ENCODE results near the gene FAM171A1.

Gene FAM171A1

GRCh38 chr10:15387021-15387420 lies 15.9 kb upstream of the FAM171A1 start:
- TF ChIP-seq CTCF (IDR thresholded peaks at IDR 0.05; ENCODE audit: low read length) (no peak), EZH2 (optimal IDR thresholded peaks at IDR 0.05; ENCODE audit: low read depth, low read length) (no peak), EZH2phosphoT487 (IDR thresholded peaks at IDR 0.05; ENCODE audit: low read length) (no peak)
- DNase-seq = no peak
- Histone ChIP-seq H3K4me1 (ENCODE audit: low read length) (no peaks in the 10 kb centered on the region), H3K9me3 (replicated peaks; ENCODE audit: insufficient read depth, low read length) (no peaks in the 10 kb centered on the region), H3K9ac (ENCODE audit: low read length) (no peak overlapping the region), H2AFZ (ENCODE audit: low read length) (no peak overlapping the region), H3K27me3 (replicated peaks; ENCODE audit: insufficient read depth, low read length) (no peaks in the 10 kb centered on the region), H3K36me3 (replicated peaks; ENCODE audit: insufficient read depth, low read length) (no peaks in the 10 kb centered on the region), H4K20me1 (ENCODE audit: insufficient read depth, low read length) (no peaks in the 10 kb centered on the region), H3F3A (ENCODE audit: insufficient read depth, low read length) (no peaks in the 10 kb centered on the region), H3K27ac (ENCODE audit: low read length) (no peak overlapping the region), H3K79me2 (ENCODE audit: low read length) (no peaks in the 10 kb centered on the region), H3K4me3 (ENCODE audit: low read length) (no peak overlapping the region), H3K9me2 (replicated peaks; ENCODE audit: insufficient read depth, low read length) (no peaks in the 10 kb centered on the region), H3K4me2 (ENCODE audit: low read depth, low read length) (no peak overlapping the region)

- TF ChIP-seq EZH2 (optimal IDR thresholded peaks at IDR 0.05; ENCODE audit: low read depth, low read length) (no peak), CTCF (IDR thresholded peaks at IDR 0.05; ENCODE audit: low read length) (no peak), EZH2phosphoT487 (IDR thresholded peaks at IDR 0.05; ENCODE audit: low read length) (no peak)
- H3K36me3 ChIP-seq (replicated peaks; ENCODE audit: insufficient read depth, low read length) = no peaks in the 10 kb centered on the region
- DNase-seq = no peak
- H3K4me2 ChIP-seq (ENCODE audit: low read depth, low read length) = no peak overlapping the region
- H3K9me2 ChIP-seq (replicated peaks; ENCODE audit: insufficient read depth, low read length) = no peaks in the 10 kb centered on the region
- H3K79me2 ChIP-seq (ENCODE audit: low read length) = no peaks in the 10 kb centered on the region
- H4K20me1 ChIP-seq (ENCODE audit: insufficient read depth, low read length) = no peaks in the 10 kb centered on the region
- no peak overlapping the region for H3K4me3 ChIP-seq (ENCODE audit: low read length)
- H3K9me3 ChIP-seq (replicated peaks; ENCODE audit: insufficient read depth, low read length) = no peaks in the 10 kb centered on the region
- no peaks in the 10 kb centered on the region for H3K27me3 ChIP-seq (replicated peaks; ENCODE audit: insufficient read depth, low read length)
- no peak overlapping the region for H3K9ac ChIP-seq (ENCODE audit: low read length)
- H3K4me1 ChIP-seq (ENCODE audit: low read length) = no peaks in the 10 kb centered on the region
- no peaks in the 10 kb centered on the region for H3F3A ChIP-seq (ENCODE audit: insufficient read depth, low read length)
- no peak overlapping the region for H3K27ac ChIP-seq (ENCODE audit: low read length)
- no peak overlapping the region for H2AFZ ChIP-seq (ENCODE audit: low read length)
Observed at GRCh38 chr10:15385552-15386455, 14.7 kb upstream of the FAM171A1 start.

- H3K4me3 ChIP-seq (ENCODE audit: low read length) = no peak overlapping the region
- H3K4me2 ChIP-seq (ENCODE audit: low read depth, low read length) = no peak overlapping the region
- H3K36me3 ChIP-seq (replicated peaks; ENCODE audit: insufficient read depth, low read length) = no peaks in the 10 kb centered on the region
- no peaks in the 10 kb centered on the region for H4K20me1 ChIP-seq (ENCODE audit: insufficient read depth, low read length)
- TF ChIP-seq EZH2phosphoT487 (IDR thresholded peaks at IDR 0.05; ENCODE audit: low read length) (no peak), EZH2 (optimal IDR thresholded peaks at IDR 0.05; ENCODE audit: low read depth, low read length) (no peak), CTCF (IDR thresholded peaks at IDR 0.05; ENCODE audit: low read length) (no peak)
- H2AFZ ChIP-seq (ENCODE audit: low read length) = no peak overlapping the region
- H3K4me1 ChIP-seq (ENCODE audit: low read length) = no peaks in the 10 kb centered on the region
- H3F3A ChIP-seq (ENCODE audit: insufficient read depth, low read length) = no peaks in the 10 kb centered on the region
- H3K79me2 ChIP-seq (ENCODE audit: low read length) = no peaks in the 10 kb centered on the region
- no peak overlapping the region for H3K27ac ChIP-seq (ENCODE audit: low read length)
- H3K9me2 ChIP-seq (replicated peaks; ENCODE audit: insufficient read depth, low read length) = no peaks in the 10 kb centered on the region
- DNase-seq = no peak
- H3K9ac ChIP-seq (ENCODE audit: low read length) = no peak overlapping the region
- no peaks in the 10 kb centered on the region for H3K9me3 ChIP-seq (replicated peaks; ENCODE audit: insufficient read depth, low read length)
- no peaks in the 10 kb centered on the region for H3K27me3 ChIP-seq (replicated peaks; ENCODE audit: insufficient read depth, low read length)
Observed at GRCh38 chr10:15381420-15381819, 10.3 kb upstream of the FAM171A1 start.
